Stimulated activated CD8-positive, alpha-beta memory T cell treated with anti-CD3 and anti-CD28 coated beads, Interleukin-12 subunit alpha, Interleukin-12 subunit beta, amount 100 ng/mL, for 1 hour (primary cell): ENCODE measurements around the gene MCM3.

Experiments
- DNase-seq: peaks from one replicate; pipeline ENCODE4 v3.0.0-alpha.2; 2020; ENCODE audit warnings: low read depth

MCM3 gene

DNA sequence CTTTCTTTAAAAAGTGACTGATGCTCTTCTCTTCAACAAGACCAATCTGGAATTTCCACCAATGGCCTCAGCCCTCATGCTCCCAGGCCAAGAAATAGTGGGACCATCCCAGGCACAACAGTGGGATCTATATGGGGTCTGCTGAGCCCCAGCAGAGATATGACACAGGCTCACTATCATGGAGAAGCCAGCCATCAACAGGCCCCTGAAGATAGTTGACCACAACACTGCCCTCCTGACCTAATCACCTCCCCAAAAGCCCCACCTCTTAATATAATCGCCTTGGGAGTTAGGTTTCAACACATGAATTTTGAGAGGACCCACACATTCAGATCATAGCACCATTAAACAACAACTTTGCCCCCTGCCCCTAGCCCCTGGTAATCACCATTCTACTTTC is 16.8 kb upstream of the MCM3 start:
- no peak for DNase-seq

DNA sequence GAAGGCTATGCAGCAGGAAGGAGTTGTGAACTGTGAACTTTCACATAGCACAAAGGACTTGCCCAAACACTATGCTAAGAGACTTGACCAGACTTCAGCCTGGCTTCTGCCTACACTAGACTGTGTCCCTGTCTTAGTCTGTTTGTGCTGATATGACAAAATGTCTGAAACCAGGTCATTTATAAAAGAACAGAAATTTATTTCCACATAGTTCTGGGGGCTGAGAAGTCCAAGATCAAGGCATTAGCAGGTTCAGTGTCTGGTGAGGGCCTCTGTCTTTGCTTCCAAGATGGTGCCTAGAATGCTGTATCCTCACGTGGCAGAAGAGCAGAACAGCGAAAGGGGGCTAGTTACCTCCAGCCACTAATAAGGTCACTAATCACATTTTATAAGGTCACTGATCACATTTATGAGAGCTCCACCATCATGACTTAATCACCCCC is 16.0 kb upstream of the MCM3 start:
- DNase-seq, result no peak

DNA sequence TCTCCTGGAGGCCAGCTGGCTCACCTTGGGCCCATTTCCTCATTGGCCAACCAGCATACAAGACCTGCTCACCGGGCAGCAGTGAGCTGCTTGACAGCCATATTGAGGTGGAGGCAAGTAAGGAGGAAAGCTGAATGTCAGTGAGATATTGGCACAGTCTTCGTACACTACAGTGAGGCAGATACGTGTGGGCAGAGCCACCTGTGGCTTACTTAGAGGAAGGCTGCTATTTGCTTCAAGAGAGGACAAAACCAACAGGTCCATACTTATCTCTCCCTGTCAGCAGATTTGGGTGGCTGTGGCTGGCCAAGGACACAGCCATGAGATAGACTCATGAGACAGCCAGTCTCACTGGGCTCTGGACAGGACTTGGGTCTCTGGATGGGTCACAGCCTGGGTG is 15.1 kb upstream of the MCM3 start:
- no peak for DNase-seq

DNA sequence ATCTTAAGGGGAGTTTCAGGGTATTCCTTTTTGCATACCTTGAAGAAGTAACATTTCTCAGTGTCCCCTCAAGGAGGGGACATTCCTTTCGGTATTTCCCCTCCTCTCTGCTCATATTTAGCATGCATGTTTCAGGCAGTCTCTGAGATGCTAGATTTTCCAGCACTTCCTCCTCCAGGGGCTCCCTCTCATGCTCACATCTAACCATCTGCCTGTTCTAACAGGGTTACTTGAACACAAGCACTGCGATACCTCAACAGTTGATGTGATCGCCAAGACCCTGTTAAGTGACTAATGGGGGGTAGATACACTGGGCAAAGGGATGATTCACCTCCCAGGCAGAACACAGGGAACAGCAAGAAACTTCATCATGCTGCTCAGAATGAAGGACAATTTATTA is 12.9 kb upstream of the MCM3 start:
- no peak for DNase-seq

DNA sequence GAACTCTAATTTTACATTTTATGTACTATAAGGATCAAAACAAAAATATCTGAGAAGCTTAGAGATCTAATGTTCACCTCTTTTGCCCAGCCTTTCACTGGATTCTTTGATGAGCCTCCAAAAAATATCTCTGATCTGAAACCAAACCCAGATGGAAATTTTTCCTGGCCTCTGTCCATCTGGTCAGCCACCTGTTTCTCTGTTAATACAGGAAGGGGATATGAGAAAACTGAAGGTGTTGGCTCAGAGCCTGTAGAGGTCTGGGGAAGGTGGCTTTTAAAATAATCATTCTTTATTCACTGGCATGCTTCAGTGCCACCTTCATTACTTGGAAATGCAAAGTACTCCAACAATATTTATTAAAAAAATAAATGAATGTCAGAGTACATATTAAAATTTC is 8.5 kb upstream of the MCM3 start:
- DNase-seq, result no peak

DNA sequence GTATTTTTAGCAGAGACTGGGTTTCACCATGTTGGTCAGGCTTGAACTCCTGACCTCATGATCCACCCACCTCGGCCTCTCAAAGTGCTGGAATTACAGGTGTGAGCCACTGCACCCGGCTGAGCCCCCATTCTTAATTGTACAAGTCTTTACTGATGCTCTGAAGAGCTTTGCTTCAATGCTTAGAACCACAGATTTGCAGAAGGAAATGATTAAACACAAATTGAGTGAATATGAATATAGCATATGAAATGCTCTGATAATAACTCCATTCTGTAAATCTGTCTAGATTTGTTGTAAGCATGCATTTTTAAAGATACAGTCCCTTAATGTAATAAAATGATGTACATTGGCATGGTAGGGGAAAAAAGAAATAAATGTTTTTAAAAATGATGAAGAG is 4.3 kb upstream of the MCM3 start:
- no peak for DNase-seq

DNA sequence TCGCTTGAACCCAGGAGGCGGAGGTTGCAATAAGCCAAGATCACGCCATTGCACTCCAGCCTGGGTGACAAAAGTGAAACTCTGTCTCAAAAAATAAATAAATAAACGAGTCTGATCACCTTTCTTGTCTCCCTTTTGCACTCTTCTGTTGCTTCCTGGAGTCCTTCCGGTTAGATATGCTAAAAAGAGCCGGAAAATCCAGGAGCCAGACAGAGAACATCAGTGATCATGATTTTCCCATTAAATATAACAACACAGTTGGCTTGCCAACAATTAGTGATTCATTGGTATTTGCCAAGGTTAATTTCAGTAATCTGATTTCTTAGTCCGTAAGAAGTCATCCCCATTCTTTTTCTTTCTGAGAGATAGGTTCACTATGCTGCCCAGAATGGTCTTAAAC is 3.7 kb upstream of the MCM3 start:
- no peak for DNase-seq

DNA sequence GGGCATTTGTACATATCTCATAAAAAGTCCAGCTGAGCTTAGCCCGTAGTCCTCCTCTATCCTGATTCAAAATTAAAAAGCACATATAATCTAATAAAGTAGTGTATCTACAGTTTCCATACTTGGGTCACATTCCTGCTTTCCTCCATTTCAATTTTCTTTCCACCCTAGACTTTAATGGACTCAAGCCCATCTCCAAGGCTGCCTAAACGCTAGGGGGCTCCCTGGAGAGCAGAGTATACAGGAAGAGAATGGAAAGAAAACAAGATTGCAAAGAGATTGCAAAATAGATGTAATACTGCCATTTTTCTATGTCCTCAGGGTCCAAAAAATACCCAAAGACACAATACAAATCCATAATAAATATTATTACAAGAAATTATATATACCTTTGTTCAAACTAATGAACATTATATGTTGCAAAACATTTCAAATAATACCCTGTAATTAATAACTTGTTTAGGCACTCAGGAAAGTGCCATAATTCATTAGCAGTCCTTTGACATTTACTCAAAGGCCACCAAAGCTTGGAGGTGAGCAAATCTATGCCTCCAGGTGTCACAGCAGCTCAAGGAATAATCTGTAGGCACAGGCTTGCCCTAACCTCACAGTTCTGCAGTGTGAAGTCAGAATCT is 2.4 kb upstream of the MCM3 start:
- DNase-seq, result peak; percentile 29

DNA sequence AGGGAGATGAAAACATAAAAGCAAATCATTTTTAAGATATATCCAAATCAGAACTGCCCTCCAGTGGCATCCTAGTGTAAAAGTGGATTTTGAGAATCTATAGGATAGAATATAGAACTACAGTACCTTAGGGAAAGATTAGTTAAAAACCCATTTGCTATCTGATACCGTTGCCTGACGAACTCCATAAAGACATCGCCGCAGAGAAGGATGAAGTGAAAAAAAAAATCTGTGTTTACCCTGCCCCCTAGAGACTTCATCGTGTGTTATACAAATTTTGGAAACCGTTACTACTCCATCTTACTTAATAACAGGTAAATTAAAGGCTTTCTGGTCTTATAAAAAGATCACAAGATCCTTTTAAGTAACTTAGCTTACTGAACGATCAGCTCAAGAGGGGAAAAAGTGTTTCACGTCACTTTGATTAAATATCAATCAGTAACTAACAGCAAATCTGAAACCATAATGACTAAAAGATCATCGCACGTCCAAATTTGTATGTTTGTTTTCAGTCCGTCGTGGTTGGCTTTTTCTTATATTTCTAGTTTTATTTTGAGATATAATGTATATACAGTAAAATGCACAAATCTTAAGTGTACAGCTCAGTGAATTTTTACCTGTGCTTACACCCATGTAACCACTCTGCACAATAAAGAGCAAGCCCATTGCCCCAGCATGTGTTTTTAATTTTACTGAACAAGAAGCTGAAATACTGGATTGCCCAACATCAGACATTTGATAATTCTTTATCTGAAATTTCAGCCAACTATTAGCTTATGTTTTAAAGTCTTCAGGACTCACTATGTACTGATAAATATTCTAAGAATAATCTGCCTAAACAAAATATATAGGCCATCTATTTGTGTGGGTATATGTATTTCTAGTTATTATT is 881 bp upstream of the MCM3 start:
- no peak for DNase-seq

DNA sequence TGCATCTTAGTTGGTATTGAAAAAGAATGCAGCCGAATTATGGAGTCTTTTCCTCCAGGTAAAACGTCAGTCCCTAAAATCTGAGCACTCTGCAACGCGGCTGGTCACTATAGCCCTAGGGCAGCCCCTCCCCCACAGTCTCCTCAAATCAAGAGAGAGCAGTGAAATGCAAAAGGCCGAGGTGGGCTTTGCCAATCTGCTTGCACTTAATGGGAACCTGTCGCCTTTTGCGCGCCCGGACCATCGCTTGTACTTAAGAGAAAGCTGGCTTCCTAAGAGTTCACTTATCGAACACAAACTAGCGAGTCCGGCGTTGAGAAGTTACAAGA is 447 bp downstream of the MCM3 start:
- no peak for DNase-seq

DNA sequence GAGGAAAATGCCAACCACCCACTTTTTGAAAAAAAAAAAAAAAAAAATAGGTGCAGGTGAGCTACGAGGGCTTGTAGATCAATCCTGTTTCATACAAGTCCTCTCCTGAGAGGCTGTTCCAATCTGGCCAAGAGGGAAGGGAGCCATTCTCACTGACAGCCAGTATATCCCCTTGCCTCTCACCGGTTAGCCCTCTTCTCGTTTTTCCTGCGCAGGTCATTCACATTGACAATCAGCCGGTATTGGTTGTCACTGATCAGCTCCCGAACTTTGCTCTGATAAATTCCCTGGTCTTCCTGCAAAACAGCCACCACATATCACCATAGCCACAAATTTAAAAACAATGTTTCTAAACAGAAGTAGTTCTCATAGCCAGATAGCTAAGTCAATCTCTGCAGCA is 1.4 kb downstream of the MCM3 start:
- DNase-seq, result no peak

DNA sequence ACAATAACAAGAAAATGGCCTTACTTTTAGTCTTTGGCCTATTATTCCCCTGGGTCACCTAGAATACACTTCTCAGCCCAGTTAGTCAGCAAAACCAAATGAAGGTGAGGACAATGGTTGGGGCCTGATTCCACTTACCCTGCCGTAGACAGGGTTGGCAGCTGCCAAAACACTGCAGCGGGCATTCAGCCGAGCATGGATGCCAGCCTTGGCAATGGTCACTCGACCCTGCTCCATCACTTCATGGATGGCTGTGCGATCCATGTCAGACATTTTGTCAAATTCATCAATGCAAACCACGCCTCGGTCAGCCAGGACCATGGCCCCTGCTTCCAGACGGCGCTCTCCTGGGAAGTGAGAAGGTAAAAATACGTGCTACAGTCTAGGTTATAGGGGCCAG is 8.4 kb downstream of the MCM3 start:
- no peak for DNase-seq

DNA sequence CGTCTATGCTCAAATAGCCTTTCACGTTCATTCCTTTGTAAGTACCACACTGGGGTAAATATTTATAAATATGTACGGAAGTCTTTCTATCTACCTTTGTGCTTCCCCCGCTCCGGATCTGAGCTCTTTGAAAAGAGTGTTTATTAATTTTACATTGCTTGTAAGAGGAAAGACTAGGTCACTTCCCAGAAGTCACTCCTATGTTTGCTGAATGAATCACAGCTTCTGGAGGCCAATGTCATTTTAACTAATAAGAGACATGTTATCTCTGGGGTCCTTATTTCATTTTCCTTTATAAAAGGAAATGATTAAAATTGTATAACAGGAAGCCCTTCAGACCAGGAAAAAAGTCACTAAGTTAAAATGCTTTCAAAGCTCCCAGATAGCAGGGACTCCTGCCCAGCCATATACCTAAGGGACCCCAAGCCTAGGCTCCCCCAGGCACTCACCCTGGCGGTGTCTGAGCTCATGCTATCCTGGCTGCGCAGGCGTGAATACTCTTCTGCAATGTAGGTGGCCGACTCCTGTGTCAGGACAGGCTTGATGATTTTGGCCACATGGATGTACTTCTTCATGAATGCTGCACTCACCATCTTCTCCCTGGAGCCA is 12.6 kb downstream of the MCM3 start:
- DNase-seq, result no peak

DNA sequence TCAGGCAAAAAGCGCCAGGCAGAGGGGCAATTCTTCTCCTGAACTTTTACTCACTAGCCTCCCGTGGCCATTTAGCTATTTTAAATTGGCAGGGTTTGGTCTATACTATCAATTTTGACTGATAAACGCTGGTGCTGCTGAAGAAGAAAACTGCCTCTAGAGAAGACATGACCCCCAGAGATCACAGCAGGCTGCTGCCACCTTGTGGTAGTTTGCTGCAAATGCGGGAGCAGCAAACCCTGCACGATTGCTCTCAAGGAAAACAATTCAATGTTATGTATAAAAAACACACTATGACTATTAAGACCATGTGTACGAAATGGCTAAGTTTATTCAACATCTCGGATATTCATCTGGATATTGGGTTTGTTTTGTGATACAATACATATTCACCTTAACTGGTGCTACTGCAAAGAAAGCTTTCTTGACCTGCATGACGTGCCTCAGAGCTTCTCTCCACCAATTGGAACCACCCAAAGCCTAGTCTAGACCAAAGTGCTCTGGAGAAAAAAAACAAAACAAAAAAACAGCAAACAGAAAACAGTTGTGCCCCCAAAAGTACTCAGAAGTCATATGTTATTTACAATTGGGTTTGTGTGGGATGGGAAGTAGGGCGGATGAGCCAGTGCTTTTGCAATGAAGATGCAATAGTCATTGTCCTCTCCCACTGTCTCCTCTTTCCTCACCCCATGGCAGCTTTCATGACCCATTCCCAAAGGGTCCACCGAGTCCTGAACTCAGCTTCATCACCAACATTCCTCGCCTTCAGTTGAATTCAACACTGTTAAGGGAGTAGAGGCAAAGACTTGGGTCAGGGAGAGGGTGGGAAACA is 20.6 kb downstream of the MCM3 start:
- DNase-seq, result peak; percentile 36

DNA sequence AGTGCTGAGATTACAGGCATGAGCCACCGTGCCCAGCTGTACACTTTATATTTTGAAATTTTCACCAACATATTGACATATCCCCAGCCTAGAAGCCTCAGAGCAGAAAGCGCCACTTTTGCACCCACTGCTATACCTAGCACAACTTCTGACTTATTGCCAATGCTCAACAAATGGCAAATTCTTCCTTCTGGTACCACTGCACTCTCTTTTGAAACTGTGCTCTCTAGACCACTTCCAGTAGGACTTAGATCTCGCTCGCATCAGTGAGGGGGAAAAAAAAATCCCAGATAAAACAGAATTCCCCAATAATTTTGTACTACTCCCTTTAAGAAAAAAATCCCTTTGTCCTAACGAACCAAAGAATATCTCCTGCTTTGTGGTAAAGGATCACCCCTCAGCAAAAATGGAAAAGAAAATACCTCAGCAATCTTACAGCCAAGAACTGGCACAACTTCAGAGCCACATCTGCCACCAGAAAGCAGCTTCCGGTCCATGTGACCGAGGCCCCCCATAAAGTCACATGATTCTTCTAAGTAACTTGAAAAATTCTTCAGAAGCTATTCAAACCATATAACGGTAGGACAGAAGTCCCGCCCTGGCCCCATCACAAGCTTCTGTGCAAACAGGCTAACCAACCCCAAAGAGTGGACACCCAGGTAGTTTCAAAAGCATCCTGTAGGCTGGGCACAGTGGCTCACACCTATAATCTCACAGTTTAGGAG is 21.8 kb downstream of the MCM3 start:
- DNase-seq, result no peak

DNA sequence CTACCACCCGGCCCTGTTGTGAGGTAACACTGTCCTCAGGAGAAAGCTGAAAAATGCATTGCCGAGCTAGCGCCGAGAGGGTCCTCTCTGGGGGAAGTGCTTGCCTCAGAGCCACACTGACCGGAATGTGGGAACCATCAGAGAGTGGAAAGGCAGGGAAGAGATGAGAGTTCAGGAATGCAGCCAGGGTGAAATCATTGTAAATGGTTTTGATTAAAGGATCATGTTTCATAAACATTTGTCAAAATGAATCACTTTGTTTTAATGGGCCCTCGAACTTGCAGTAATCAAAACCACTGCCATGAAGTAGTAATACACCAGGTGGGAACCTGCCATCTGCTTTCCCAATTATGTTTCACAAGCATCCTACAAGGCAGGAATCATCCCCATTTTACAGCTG is 23.3 kb downstream of the MCM3 start:
- DNase-seq, result no peak

DNA sequence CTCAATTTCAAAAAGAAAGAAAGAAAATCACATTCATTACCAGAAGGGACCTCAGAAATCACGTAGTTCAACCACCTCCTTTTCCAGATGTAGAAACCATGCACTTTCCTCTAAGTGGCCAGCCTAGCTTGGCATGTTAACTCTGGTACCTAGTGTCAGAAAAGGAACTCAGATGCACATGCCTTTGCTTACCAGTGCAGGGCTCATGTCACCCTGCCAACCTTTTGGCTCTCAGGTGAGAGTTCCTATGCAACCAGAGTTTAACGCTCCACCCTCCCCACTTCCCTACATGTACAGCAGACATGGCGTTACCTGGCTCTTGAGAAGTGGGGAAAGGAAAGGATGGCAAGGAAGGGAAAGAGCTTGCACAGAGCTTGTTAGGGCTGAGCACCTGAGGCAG is 23.9 kb downstream of the MCM3 start:
- no peak for DNase-seq

DNA sequence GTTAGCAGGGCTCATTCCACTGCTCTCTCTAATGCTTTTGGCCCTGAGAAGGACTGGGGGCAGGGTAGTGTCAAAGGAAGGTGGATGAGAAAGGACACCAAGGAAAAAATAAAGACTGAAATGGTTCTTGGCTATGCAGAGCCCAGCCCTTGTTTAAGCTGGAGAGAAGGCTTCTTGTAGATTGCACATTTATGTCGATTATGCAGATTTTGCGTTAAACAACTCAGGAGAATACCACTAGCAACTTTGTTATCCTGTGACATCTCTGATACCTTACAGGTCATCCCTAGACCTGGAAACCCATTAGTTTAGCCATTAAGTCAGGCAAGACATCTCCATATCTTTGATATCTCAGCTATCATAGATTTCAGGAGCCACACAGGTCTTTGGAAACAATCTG is 29.1 kb downstream of the MCM3 start:
- no peak for DNase-seq

DNA sequence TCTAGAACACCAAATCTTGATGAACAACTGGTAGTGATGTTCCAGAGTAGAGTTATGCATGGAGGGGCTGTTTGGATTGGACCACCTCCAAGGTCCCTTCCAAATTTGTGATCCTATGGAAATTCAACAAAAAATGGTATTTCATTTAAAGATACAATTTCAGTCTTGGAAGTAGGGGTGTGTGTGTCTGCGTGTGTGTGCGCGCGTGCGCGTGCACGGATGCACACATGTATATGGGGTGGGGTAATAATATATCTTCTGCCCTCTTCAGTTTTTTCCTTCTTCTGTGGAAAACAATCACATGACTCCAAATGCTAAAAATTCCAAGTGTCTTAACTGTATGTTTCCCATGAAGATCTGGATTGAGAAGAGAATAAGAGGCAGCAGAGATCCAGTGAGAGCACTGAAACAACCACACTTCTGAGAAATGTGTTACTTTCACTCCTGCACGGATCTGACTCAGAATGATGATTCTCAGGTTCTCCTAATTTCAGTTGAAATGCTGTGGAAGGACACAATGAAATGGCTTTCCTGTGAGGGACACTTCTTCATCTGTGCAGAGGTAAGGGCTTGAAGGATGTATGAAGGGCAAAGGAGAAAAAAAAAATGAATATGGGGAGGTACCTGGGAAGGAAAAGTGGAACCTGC is 29.7 kb downstream of the MCM3 start:
- DNase-seq, result no peak

DNA sequence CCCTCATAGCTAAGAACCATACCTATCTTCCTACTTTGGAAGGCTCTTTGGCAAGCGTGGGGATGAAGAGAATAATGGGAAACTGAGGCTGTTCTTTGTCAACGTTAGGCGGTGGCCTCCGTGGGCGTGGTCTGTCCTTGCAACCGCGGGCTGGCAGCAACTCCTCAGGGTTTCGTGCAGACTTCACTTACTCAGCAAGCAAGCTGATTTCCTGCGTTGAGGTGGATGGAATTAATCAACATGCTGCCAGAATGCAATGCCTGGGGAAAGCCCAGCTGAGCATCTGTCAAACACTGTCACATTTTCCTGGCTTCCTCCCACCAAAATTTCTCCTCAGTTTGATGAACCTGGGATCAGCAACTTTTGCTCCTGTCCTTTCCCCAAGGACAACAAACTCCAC is 31.0 kb downstream of the MCM3 start:
- no peak for DNase-seq

DNA sequence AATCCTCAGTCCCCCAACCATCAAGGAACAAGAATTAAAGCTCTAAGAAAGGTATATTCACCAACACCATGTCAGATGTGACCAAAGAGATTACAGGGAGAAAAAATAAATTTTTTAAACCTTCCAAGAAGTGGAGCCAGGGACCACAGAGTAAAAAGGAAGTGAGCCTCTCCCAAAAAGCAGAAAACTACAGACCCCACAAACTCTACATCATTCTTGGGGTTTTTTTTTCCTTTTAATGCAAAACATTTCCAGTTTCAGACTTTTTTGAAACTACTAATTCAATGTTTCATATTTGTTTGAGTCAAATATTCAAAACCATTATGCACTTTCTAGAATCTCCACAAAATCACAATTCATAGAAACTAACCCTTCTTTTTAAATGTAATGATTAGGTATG is 33.4 kb downstream of the MCM3 start:
- DNase-seq, result no peak
